ENCODE data around the gene PSMC3. TPM values are rescaled to one million over a fixed set of nuclear protein-coding genes. Genes with fewer than 3 reads are reported as not detected.
A peak's percentile ranks its signal among the peaks of the same experiment; 100 is the strongest.

The PSMC3 gene
- polyA plus RNA-seq, 3 donors: 44.1 to 97.4 (median 89.5) TPM

- Histone ChIP-seq H3K27ac (ENCODE audit: low read depth in 1 of 2, low read length in 2 of 2) (no peak overlapping the region), H3K4me1 (ENCODE audit: control insufficient read depth in 1 of 2, insufficient read depth in 2 of 2, low read length in 2 of 2) (peaks cover 53 to 67% of the 10 kb centered on the region in 2 donors), H3K4me3 (replicated peaks in 1 of 3; ENCODE audit: low read depth in 2 of 3, low read length in 3 of 3) (no peak overlapping the region), H3K4me2 (replicated peaks; ENCODE audit: extremely low read depth, low read length, poor library complexity, severe bottlenecking) (no peak overlapping the region), H2AFZ (ENCODE audit: insufficient read depth, low read depth, low read length, poor library complexity, severe bottlenecking) (peak overlapping the region; percentile 44), H3K36me3 (replicated peaks in 1 of 2; ENCODE audit: control insufficient read depth in 1 of 2, insufficient read depth in 2 of 2, low read length in 2 of 2) (no peaks in the 10 kb centered on the region), H3K9me3 (replicated peaks in 1 of 2; ENCODE audit: control insufficient read depth in 1 of 2, insufficient read depth in 1 of 2, low read length in 2 of 2) (no peaks in the 10 kb centered on the region), H3K27me3 (ENCODE audit: control insufficient read depth in 2 of 2, insufficient read depth in 2 of 2, low read length in 2 of 2) (no peaks in the 10 kb centered on the region), H4K20me1 (ENCODE audit: insufficient read depth, low read length) (no peaks in the 10 kb centered on the region), H3K79me2 (ENCODE audit: insufficient read depth, low read length) (peaks cover 19% of the 10 kb centered on the region), H3K9ac (ENCODE audit: insufficient read depth, low read length, poor library complexity, severe bottlenecking) (no peak overlapping the region)
- Mint-ChIP-seq H3K27me3 (ENCODE audit: low read depth in 3 of 3) (peaks cover 0 to 2% (median 1%) of the 10 kb centered on the region in 3 donors), H3K4me1 (peaks cover 52% of the 10 kb centered on the region), H3K36me3 (no peaks in the 10 kb centered on the region), H3K9me3 (no peaks in the 10 kb centered on the region), H3K4me3 (no peak overlapping the region), H3K27ac (peak overlapping the region in 3 of 7 donors; percentile 17 to 86 (median 66))
- intact Hi-C loops (cut with micrococcal nuclease): no loop called here
- TF ChIP-seq, protein P1, sequence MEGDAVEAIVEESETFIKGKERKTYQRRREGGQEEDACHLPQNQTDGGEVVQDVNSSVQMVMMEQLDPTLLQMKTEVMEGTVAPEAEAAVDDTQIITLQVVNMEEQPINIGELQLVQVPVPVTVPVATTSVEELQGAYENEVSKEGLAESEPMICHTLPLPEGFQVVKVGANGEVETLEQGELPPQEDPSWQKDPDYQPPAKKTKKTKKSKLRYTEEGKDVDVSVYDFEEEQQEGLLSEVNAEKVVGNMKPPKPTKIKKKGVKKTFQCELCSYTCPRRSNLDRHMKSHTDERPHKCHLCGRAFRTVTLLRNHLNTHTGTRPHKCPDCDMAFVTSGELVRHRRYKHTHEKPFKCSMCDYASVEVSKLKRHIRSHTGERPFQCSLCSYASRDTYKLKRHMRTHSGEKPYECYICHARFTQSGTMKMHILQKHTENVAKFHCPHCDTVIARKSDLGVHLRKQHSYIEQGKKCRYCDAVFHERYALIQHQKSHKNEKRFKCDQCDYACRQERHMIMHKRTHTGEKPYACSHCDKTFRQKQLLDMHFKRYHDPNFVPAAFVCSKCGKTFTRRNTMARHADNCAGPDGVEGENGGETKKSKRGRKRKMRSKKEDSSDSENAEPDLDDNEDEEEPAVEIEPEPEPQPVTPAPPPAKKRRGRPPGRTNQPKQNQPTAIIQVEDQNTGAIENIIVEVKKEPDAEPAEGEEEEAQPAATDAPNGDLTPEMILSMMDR (IDR thresholded peaks at IDR 0.05): no peak
- no peak for DNase-seq
- no CpG with 5 or more reads among the region's 3 CpGs for WGBS (ENCODE audit: insufficient coverage)
Observed at GRCh38 chr11:47403571-47403970, 22.7 kb downstream of the PSMC3 start.

DNA sequence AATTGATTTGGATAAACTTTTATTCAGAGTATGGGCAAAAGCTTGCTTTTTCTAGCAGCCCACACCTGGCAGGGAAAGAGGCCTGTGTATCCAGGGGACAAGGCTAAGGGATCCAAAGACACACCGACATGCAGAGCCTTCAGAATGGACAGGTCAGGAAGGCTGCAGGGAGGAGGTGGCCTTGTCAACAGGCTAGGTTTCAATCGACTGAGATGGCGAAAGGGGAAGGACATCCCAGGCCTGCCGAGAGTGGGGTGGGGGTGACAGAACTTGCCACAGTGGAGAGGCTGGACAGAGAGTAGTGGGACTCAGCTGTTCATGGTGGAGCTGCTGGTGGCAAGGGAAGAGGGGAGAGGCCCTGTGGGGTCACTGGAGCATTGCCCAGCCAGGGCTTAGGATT is 23.1 kb downstream of the PSMC3 start:
- H3K79me2 ChIP-seq (ENCODE audit: insufficient read depth, low read length): peaks cover 19% of the 10 kb centered on the region
- no peak overlapping the region for H3K4me2 ChIP-seq (replicated peaks; ENCODE audit: extremely low read depth, low read length, poor library complexity, severe bottlenecking)
- TF ChIP-seq, protein P1 (IDR thresholded peaks at IDR 0.05): no peak
- H3K9me3 ChIP-seq (replicated peaks in 1 of 2; ENCODE audit: control insufficient read depth in 1 of 2, insufficient read depth in 1 of 2, low read length in 2 of 2): no peaks in the 10 kb centered on the region
- H2AFZ ChIP-seq (ENCODE audit: insufficient read depth, low read depth, low read length, poor library complexity, severe bottlenecking): peak overlapping the region; percentile 44
- Mint-ChIP-seq H3K9me3 (no peaks in the 10 kb centered on the region), H3K27me3 (ENCODE audit: low read depth in 3 of 3) (peaks cover 0 to 2% (median 1%) of the 10 kb centered on the region in 3 donors), H3K27ac (peak overlapping the region in 5 of 7 donors; percentile 17 to 86 (median 60)), H3K4me1 (peaks cover 56% of the 10 kb centered on the region), H3K4me3 (no peak overlapping the region), H3K36me3 (no peaks in the 10 kb centered on the region)
- no peaks in the 10 kb centered on the region for H4K20me1 ChIP-seq (ENCODE audit: insufficient read depth, low read length)
- DNase-seq: peak in 1 of 3 donors; percentile 21
- no peak overlapping the region for H3K9ac ChIP-seq (ENCODE audit: insufficient read depth, low read length, poor library complexity, severe bottlenecking)
- H3K36me3 ChIP-seq (replicated peaks in 1 of 2; ENCODE audit: control insufficient read depth in 1 of 2, insufficient read depth in 2 of 2, low read length in 2 of 2): no peaks in the 10 kb centered on the region
- H3K4me3 ChIP-seq (replicated peaks in 1 of 3; ENCODE audit: low read depth in 2 of 3, low read length in 3 of 3): no peak overlapping the region
- peaks cover 55 to 69% of the 10 kb centered on the region in 2 donors for H3K4me1 ChIP-seq (ENCODE audit: control insufficient read depth in 1 of 2, insufficient read depth in 2 of 2, low read length in 2 of 2)
- intact Hi-C loops (cut with micrococcal nuclease): no loop called here
- H3K27me3 ChIP-seq (ENCODE audit: control insufficient read depth in 2 of 2, insufficient read depth in 2 of 2, low read length in 2 of 2): no peaks in the 10 kb centered on the region
- WGBS (ENCODE audit: insufficient coverage): 33% methylated on average over 4 of the region's 4 CpGs
- no peak overlapping the region for H3K27ac ChIP-seq (ENCODE audit: low read depth in 1 of 2, low read length in 2 of 2)
